ENCODE results near the gene NFIB.

Gene NFIB

DNA sequence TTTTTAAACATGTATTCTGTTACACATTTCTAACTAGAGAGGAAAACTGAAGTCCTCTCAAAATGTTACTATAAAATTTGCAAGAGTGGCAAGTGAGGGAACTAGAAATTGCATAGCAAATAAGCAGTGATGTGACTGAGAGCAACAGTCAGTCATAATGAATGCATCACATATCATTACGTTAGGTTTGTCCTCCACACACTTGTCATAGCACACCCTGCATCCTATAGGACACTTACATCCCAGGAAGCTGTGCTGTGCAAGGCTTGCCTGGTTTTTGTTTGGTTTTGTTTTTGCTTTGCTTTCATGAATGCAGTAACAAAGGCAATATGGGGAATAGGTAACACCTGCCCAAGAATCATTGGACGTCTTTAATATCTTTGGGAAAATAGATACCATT lies 10.8 kb downstream of the NFIB start:
- no peak for DNase-seq

DNA sequence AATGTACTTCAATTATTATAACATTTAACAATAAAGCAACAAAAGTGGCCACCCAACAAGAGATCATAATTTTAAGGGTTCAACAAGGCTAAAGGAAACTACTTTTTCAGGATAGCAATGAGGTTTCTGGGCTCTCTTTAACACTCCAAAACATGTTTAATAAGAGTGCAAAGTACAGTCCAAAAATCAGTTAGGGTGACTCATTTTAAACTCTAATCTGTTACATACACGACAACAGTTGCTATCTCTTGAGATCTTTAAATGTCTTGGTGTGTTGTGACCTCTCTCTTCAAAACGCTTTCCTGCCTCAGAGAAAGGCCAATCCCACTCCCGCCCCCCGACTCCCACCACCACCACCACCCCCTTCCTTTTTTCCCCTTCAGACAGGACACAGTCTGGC lies 11.5 kb downstream of the NFIB start:
- no peak for DNase-seq

DNA sequence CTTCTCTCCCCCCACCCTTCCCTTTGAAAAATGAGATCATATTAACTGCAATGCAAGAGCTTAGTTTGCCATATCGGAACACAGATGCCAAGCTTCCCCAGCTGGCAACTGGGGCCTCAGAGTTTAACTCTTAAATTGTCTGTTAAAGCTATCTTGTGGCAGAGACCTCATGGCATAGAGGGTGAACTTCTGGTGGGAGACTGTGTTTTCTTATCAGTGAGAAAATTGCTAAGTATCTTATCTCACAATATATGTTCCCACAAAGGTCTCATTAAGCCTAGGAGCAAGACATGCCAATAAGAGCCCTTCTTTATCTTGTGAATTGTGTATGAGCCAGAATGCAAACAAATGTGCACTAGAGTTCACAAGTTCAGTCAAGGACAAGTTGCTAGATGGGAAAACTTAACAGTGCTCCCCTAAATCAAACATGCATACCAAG lies 12.3 kb downstream of the NFIB start:
- no peak for DNase-seq

DNA sequence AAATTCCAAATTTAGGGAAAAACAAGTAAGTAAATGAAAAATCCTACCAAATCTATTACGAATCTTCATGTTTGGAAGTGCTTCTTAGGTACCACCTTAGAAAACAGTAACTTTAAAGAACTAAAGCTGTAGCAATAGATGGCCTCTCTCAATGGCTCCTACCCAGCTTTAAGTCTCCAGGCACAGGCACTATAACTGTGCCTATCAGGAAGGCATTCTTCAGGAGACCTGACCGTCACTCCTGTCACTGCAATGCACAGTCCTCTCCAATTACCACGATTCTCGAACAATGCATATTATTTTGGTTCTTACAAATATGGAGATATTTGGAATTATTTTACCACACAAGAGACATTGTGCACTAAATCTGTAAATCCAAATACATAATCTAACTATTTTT lies 12.9 kb downstream of the NFIB start:
- no peak for DNase-seq

DNA sequence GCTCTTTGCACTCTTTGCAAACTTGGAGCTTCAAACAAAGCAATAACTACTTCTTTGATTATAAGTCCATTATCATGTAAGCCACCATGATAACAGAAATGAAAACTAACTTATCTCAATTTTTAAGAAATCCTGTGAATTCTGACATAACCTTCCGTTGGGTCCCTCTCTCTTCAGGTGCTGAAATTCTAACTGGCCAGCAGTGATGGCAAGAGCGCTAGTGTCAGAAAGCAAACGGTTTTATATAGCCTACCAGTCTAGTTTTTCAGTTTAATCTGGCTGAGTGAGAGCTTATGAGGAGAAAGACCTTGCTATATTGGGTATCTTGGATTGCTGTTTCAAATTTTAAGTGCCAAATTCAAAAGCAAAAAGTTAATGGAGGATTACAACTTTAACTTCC lies 13.4 kb downstream of the NFIB start:
- DNase-seq, result no peak

DNA sequence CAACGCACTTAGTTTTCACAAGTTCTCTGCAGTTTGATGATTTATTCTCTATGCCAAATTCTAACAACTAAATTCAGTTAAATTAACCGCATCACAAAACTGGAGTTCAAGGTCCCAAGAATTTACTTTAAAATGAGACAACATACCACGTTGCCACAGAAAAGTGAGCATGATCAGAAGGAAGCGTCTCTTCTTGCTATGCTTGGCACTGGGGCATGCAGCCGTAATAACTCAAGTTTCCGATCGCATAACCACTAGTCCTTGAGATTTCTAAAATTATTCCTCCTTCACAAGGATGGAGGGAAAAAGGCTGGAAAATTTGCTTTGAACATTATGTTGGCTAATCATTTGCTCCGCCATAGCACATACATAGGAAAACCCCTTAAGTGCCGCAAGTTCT lies 13.9 kb downstream of the NFIB start:
- DNase-seq, result no peak

DNA sequence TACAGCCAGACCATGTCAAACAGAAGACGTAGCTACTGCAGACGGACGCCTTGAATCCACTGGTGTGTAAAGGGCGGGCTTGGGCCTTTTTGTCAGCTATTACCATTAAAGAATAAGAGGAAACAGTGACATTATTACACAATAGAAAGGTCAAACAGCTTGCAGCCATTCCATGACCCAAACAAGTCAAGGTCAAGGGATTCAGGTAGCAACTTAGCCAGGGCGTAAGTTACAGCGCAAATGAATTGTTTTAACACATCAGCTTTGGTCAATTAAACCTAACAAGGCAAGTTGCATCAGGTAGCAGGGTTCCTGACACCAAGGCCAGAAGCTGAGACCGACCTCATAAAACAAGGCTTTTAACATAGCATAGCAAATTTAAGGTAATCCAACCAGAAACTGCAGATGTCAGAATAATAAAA lies 15.3 kb downstream of the NFIB start:
- DNase-seq, result no peak

DNA sequence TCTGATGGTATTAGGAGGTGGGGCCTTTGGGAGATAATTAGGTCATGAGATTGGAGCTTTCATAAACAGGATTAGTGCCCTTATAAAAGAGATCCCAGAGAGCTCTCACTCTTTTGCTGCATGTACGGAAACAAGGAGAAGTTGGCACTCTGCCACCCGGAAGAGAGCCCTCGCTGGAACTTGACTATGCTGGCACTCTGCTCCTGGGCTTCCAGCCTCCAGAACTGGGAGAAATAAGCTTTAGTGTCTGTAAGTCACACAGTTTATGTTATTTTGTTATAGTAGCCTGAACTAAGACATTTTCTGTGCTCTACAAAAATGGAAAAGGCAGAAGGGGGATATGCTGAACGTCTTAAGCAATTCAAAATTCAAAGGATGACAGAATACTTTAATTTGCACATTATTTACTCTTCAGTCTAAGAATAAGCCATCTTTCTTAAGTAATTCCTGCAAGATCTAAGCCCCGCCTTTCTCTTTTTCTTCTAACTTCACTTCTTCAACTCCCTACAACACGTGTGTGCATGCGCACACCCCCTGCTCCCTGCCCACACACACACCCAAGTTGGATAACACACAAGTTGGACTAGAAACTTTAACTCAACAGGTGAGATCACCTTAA lies 17.3 kb downstream of the NFIB start:
- no peak for DNase-seq

DNA sequence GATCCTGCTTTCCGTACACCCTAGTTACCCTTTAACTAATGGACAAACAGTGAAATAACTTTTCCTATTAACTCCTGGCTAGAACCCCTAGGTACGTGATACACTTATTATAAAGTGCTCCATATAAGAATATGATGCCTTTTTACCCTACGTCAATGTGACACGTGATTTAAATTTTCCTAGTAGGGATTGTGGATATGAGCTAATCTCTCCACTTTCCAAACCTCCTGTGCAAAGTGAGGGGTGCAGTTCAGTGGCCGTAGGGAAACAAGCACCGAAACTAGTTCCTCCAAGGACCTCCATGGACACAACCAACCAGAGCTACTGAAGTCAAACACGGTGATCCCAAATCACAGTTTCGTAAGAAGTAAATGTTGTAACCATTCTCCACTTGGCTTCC lies 19.3 kb downstream of the NFIB start:
- no peak for DNase-seq

DNA sequence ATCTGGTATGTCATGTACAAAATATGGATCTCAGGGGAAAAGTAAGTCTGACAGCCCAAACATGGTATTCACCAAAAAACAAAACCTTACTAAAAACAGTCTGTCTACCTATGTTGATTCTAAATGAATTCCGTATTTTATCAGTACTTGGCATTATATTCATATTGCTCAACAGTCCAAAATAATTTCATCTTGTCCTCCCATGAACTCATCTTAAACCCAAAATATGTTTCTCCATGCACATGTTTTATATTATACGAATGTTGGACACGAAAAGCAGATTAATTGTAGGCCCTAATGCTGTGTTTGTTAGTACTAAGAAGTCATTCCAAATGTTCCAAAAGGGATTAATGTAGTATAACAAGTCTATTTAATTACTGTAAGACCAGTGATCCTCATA lies 20.1 kb downstream of the NFIB start:
- DNase-seq, result no peak

DNA sequence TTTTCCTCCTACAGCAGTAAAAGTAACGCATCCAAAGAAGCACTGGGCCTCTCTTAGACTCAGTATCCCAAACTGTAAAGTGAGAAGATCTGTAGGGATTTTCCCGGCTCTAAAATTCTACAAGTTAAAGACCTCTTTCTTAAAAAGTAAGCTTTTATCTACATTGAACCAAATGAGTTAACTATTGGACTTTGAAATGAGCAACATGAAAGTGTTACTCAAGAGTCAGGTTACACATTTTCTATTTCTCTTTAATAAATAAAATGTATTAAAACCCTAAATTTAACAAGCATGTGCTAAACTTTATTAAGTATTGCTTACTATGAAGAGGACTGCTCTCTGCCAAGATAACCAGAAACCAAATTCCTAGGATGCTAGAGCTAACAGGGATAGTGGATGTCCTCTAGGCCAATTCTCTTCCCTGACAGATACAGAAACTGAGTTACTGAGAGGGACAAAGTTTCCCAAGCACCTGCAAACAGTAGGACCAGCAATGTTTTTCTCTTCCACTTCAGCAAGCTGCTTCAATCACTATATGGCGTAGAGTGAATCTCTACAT lies 21.7 kb downstream of the NFIB start:
- no peak for DNase-seq

DNA sequence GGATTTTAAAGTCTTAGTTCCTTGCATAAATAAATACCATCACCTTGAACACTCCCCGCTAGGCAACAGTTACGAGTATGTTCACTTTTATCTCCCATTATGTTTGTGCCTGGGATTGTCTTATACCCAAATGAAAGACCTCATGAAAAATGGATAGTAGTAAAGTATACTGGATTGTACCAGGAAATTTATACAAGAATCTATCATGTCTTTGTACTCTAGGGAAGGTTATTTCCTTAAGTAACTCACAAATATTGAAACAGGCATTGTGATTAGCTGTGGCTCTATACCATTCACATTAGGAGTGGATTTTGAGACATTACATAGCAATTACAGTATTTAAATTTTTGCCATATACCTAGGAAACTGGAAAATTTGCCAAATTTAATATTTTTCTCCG lies 24.0 kb downstream of the NFIB start:
- no peak for DNase-seq

DNA sequence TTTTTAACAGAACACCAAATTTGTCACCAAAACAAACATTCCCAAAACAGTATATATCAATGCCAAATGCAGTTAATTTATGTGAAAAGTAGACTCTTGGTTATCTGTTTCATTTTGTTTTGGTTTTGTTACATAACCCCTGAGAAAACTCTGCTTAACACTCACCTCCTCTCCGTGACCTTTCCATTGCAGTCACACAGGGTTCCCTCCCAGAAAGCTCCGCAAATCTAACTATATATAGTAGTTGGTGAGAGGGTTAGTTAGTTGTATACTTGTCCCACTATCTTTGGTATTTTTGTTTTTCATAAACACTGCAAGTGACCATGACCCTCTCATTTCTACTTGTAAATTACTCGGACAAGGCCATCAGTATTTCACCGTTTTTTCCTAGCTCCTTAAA lies 25.5 kb downstream of the NFIB start:
- no peak for DNase-seq

DNA sequence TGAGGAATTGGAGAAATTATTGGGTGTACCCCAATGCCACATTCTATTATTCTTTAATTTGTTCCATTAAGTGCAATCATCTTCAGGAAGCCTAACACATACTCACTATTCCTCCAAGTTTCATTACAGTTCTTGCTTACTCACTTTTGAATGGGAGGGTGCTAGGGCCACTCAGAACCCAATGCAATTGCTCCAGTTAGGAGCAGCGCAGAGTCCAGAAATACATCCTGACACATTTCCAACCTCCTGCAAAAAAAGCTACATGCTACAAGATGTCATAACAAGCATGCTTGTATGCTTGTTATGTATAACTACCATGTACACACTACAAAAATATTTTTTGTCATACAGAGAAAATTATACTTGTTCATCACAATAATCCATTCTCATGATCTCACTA lies 27.8 kb downstream of the NFIB start:
- DNase-seq, result no peak

DNA sequence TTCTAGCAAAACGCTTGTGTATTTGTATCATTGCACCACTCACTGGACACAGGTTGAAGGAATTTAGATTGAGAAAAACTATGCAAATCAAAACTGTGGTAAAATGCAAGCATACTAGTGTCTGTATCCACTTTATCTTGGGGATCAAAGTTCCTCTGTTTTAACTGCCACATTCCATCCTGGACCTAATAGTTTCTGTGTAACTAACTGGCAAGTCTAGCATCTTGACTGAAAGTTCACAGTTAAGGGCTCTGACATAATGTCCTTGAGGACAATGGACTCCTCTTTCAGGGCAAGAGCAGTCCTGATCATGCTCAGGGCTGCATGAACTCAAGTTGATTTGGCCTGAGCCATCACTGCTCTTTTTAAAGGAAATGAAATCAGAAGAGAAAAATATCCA lies 30.7 kb downstream of the NFIB start:
- DNase-seq, result no peak

DNA sequence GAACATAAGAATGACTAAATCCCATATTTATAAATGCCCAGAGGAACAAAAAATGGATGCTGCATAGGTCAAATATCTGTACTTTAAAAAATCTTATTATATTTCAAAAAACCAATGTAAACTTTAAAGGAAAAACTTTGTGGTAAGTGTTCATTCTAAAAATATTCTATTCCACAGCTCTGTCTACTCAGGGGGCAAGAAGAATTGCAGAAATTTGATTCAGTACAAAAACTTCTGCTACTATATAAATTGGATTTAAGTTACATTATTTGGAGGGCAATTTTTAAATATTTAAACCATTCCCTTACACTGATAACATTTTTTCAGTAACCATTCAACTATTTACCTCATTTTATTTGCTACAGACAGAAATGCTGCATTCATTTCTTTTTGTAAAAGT lies 32.1 kb downstream of the NFIB start:
- no peak for DNase-seq

DNA sequence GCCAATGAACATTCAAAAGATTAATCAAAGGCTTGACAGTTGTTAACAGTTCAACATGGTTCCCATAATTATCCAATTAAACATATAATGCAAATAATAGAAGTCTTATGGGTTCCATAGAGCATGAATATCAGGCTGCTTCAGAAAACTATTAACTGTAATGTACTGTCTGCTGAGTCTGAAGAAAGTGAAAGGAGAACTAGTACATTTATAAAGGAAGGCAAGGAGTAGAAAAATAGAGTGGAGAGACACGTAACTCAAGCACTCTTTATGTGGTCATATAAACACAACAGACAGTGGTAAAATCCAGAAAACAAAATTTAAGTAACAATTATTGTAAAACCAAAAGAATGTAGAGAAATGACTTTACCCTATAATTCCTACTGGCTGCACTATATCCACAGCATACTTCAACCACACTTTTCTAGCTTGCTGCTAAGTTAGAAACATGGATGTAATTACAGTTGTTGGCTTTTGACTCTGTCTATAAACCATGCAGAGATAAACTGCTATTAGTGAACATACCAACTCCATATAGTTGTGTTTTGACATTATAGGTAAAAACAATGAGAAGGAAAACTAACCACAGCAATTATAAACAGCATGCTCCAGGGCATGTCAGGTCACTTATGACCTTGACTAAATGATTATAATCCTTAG lies 32.7 kb downstream of the NFIB start:
- no peak for DNase-seq

DNA sequence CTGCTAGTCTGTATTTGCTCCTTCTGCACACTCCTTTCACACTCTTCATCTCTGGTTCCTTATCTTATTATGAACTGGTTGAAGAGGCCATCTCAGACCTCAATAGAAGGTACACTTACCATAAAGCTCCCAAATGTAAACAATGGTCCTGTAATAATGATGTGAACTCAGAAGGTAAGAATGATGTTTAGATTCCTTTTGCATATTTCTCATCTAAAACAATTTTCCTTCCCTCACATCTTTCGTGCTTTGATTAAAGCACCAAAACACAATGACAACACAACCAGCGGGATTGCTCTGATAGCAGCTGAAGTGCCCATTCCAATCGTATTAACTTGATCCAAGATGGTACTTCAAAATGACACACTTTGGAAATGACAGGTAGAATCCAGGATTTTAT lies 34.3 kb downstream of the NFIB start:
- DNase-seq, result no peak

DNA sequence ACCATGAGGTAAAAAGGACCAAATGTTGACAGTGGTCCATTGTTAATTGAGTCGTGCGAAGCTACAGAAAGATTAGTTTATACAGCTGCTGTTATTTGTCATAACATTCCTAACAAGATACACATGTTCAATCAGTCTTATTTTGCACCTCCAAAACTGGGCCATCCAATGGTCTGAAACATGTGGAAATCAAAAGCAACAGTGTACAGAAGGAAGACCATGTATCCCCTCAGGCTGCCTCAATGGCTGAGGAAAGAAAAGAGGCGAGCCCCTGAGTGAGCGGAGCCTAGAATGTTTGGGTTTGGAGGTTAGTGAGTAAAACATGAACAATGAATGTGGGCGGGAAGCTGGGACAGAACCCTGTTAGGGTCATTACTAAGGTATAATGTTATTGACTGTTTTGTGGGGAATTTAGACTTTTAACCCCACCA lies 35.6 kb downstream of the NFIB start:
- no peak for DNase-seq

DNA sequence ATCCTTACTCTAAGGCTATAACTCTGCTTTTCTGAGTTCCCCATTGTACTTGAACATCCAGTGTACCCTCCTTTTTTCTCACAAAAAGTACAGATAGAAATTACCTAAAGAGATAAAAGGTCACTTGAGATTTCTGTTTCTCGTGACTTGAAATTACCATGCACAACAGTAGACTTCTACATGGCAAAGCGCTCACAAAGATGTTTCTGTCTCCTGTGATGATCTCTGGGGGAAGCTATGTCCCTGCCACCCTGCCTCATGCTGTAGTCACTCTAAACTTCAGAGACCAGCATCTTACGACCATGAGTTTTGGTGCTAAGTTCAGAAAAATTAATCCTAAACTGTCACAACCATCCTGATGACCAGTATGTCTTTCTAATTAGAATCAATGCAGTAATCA lies 36.2 kb downstream of the NFIB start:
- no peak for DNase-seq

DNA sequence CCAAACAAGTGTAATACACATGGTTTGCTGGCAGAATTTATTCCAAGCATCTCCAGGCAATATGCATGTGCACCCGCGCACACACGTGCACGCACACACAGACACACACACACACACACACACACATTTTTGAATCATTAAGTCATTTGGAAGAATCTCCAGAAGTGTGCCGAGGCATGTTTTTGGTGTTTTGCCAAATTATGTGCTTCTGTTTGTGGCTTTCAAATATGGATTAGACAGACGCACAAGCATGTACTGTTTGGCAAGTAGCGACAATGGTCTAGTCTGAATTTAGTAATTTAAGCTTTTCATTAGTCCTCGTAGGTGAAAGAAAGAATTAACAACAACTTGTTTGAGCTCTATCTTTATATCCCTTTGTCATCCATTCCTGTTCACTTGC lies 36.7 kb downstream of the NFIB start:
- DNase-seq, result no peak

DNA sequence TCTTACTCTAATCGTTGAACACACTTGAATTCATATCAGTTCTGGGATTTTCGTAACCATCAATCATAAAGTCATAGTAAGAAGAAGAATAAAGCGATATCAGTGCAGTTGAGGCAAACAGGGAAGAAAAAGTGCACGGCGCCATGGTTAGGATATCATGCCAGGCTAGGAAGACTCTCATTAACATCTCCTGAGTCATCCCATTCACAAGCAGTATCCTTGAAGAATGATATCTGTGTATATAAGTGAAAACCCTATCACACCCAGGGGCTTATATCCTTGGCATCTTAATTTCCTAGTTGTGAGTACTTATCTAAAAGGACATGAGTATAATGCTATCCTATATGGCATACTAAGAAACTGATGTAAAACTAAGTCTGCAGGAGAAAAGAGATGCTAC lies 38.6 kb downstream of the NFIB start:
- DNase-seq, result no peak

DNA sequence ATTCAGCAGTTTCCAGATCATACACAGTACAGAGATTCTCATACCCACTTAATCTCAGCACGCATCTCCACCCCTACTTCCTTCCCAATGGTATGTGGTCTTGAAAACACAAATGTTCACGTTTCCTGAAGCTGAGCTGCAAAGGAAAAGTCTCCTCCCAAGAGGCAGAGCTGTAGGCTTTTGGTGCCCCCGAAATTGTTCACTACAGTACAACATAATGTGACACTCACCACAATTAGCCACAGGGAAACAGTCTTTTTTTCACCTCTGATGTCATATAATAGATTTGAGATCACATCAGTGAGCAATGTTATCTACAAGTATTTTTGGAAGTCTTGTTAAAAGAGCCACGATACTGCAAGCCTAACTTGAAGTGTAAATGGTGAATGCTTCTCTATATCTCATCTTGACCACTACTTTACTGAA lies 40.2 kb downstream of the NFIB start:
- DNase-seq, result no peak

DNA sequence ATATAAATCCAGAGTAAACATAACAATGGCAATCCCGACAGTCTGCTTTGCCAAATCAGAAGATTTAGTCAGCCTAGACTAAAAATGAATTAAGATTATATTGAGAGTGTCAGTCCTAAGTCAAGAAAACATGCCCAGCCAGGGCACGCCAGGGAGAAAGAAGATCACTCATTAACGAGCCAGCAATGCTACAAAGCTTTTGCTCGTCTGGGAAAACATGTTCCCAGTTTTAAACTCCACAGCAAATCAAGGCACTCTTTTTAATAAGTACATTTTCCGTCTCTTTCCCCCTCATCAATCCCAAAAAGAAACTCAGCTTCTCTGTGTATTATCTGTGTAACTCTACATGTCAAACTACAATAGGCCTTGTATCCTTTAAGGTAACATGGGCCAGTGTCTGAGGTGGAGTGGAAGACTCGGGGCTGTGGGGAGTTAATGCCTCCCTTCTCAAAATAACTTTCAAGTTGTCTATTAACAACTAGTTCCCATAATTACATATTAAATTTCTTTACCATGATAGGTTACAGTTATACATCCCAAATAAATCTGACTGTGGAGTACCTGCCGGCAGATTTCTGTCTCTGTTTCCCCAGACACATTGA lies 40.9 kb downstream of the NFIB start:
- DNase-seq, result no peak

All from SHP77 treated with DMSO at 0.1 percent for 48 hours (cell line).